H9 (cell line): ENCODE data around the gene KEL. TPM values are rescaled to one million over a fixed set of nuclear protein-coding genes. Genes with fewer than 3 reads are reported as not detected.

ENCODE experiments used
- DNase-seq: peaks from one replicate; pipeline ENCODE4 v3.0.0-alpha.2; 2017
- H2AFZ ChIP-seq: one replicate; pipeline ENCODE4 v1.6.1; 2013; ENCODE audit warnings: mild to moderate bottlenecking, low read length, control low read depth, moderate library complexity
- H2AK5ac ChIP-seq: 2 replicates; pipeline ENCODE4 v1.6.1; 2013; ENCODE audit warnings: low read length, control low read depth, mixed read lengths; ENCODE audit not compliant: insufficient read length
- H2BK120ac ChIP-seq: one replicate; pipeline ENCODE4 v1.6.1; 2013; ENCODE audit warnings: low read depth, mild to moderate bottlenecking, low read length, control low read depth, inconsistent platforms; ENCODE audit not compliant: poor library complexity, severe bottlenecking
- H2BK12ac ChIP-seq: 2 replicates; pipeline ENCODE4 v1.6.1; 2013; ENCODE audit warnings: low read length, control low read depth, mixed read lengths, low read depth; ENCODE audit not compliant: insufficient read length
- H2BK15ac ChIP-seq: 2 replicates; pipeline ENCODE4 v1.6.1; 2013; ENCODE audit warnings: low read depth, low read length, control low read depth
- H2BK20ac ChIP-seq: one replicate; pipeline ENCODE4 v1.6.1; 2013; ENCODE audit warnings: low read depth, mild to moderate bottlenecking, low read length, control low read depth, inconsistent platforms; ENCODE audit not compliant: poor library complexity, severe bottlenecking
- H2BK5ac ChIP-seq: 2 replicates; pipeline ENCODE4 v1.6.1; 2013; ENCODE audit warnings: low read length, control low read depth, mixed read lengths; ENCODE audit not compliant: insufficient read length
- H3K14ac ChIP-seq: 2 replicates; pipeline ENCODE4 v1.6.1; 2013; ENCODE audit warnings: low read length, control low read depth; ENCODE audit not compliant: insufficient read depth
- H3K18ac ChIP-seq: 2 replicates; pipeline ENCODE4 v1.6.1; 2013; ENCODE audit warnings: low read depth, mild to moderate bottlenecking, mixed read lengths, low read length, control low read depth; ENCODE audit not compliant: insufficient read length
- H3K23ac ChIP-seq: 2 replicates; pipeline ENCODE4 v1.6.1; 2013; ENCODE audit warnings: low read length, control low read depth, mixed read lengths, low read depth; ENCODE audit not compliant: insufficient read length
- H3K23me2 ChIP-seq: 2 replicates; pipeline ENCODE4 v1.6.1; 2013; ENCODE audit warnings: low read depth, mild to moderate bottlenecking, mixed read lengths, low read length, control low read depth; ENCODE audit not compliant: insufficient read length, poor library complexity, severe bottlenecking
- H3K27ac ChIP-seq: 2 replicates; pipeline ENCODE4 v1.5.1; 2013; ENCODE audit warnings: low read length, control low read depth, mixed read lengths, low read depth; ENCODE audit not compliant: insufficient read length
- H3K27me3 ChIP-seq: 2 replicates; pipeline ENCODE4 v1.6.1; 2013; ENCODE audit warnings: low read length, control low read depth, inconsistent platforms; ENCODE audit not compliant: insufficient read depth
- H3K4ac ChIP-seq: 2 replicates; pipeline ENCODE4 v1.6.1; 2013; ENCODE audit warnings: low read depth, mild to moderate bottlenecking, control low read depth, inconsistent platforms, low read length, moderate library complexity
- H3K4me1 ChIP-seq: 2 replicates; pipeline ENCODE4 v1.6.1; 2013; ENCODE audit warnings: low read length, control low read depth, inconsistent platforms; ENCODE audit not compliant: insufficient read depth
- H3K4me2 ChIP-seq: 2 replicates; pipeline ENCODE4 v1.6.1; 2013; ENCODE audit warnings: low read length, control low read depth, mixed read lengths; ENCODE audit not compliant: insufficient read length, insufficient read depth
- H3K56ac ChIP-seq: 2 replicates; pipeline ENCODE4 v1.6.1; 2013; ENCODE audit warnings: low read depth, mild to moderate bottlenecking, mixed read lengths, low read length, control low read depth; ENCODE audit not compliant: insufficient read length
- H3K79me1 ChIP-seq: 2 replicates; pipeline ENCODE4 v1.6.1; 2013; ENCODE audit warnings: low read depth, mild to moderate bottlenecking, moderate library complexity, low read length, control low read depth, inconsistent platforms; ENCODE audit not compliant: insufficient read depth, poor library complexity, severe bottlenecking
- H3K79me2 ChIP-seq: 2 replicates; pipeline ENCODE4 v1.6.1; 2013; ENCODE audit warnings: low read length, control low read depth, inconsistent platforms; ENCODE audit not compliant: insufficient read depth
- H3K9ac ChIP-seq: 2 replicates; pipeline ENCODE4 v1.6.1; 2013; ENCODE audit warnings: low read length, control low read depth, mixed read lengths; ENCODE audit not compliant: insufficient read length; ENCODE audit errors: extremely low read depth
- H3K9me3 ChIP-seq: one replicate; pipeline ENCODE4 v1.6.1; 2013; ENCODE audit warnings: low read depth, low read length, inconsistent platforms; ENCODE audit not compliant: control insufficient read depth
- H3T11ph ChIP-seq: one replicate; pipeline ENCODE4 v1.6.1; 2013; ENCODE audit warnings: mild to moderate bottlenecking, low read length, control low read depth, inconsistent platforms
- H4K20me1 ChIP-seq: one replicate; pipeline ENCODE4 v1.6.1; 2013; ENCODE audit not compliant: control insufficient read depth, insufficient read length, insufficient read depth
- H4K5ac ChIP-seq: 2 replicates; pipeline ENCODE4 v1.6.1; 2013; ENCODE audit warnings: low read depth, mild to moderate bottlenecking, mixed read lengths, low read length, control low read depth; ENCODE audit not compliant: insufficient read length
- H4K8ac ChIP-seq: replicated peaks from 2 replicates; pipeline ENCODE4 v1.6.1; 2013; ENCODE audit warnings: low read length, control low read depth, mixed read lengths, low read depth; ENCODE audit not compliant: insufficient read length
- H4K91ac ChIP-seq: 2 replicates; pipeline ENCODE4 v1.6.1; 2013; ENCODE audit warnings: low read depth, mild to moderate bottlenecking, moderate library complexity, mixed read lengths, low read length, control low read depth; ENCODE audit not compliant: insufficient read length
- H3K27ac Mint-ChIP-seq, 3 experiments: 2 replicates in 2 of 3; 3 replicates in 1 of 3; pipeline ENCODE4 v1.8.0; 2020 to 2021; ENCODE audit warnings: mixed read lengths in 3 of 3, mild to moderate bottlenecking in 1 of 3, moderate library complexity in 1 of 3
- H3K27me3 Mint-ChIP-seq: 2 replicates; pipeline ENCODE4 v1.8.0; 2021; ENCODE audit warnings: low read depth, mild to moderate bottlenecking, moderate library complexity, mixed read lengths
- H3K36me3 Mint-ChIP-seq, 3 experiments: 2 replicates in 2 of 3; 3 replicates in 1 of 3; pipeline ENCODE4 v1.8.0; 2020 to 2021; ENCODE audit warnings: low read depth in 3 of 3, mixed read lengths in 3 of 3; ENCODE audit not compliant: insufficient read depth in 1 of 3
- H3K4me1 Mint-ChIP-seq, 2 experiments: 2 replicates each; pipeline ENCODE4 v1.8.0; 2020; ENCODE audit warnings: mixed read lengths in 2 of 2
- H3K4me3 Mint-ChIP-seq, 2 experiments: 2 replicates in 1 of 2; 3 replicates in 1 of 2; pipeline ENCODE4 v1.8.0; 2020 to 2021; ENCODE audit warnings: mild to moderate bottlenecking in 2 of 2, mixed read lengths in 2 of 2, moderate library complexity in 1 of 2
- H3K9me3 Mint-ChIP-seq, 2 experiments: 2 replicates in 1 of 2; 3 replicates in 1 of 2; pipeline ENCODE4 v1.8.0; 2020; ENCODE audit warnings: mild to moderate bottlenecking in 2 of 2, mixed read lengths in 2 of 2, moderate library complexity in 1 of 2
- CTCF ChIP-seq: fragments of 200-600 bp; sonication (generic); conservative IDR thresholded peaks from 3 replicates; pipeline ENCODE4 v1.8.0; 2021; ENCODE audit warnings: antibody characterized with exemption, mild to moderate bottlenecking
- WGBS: extraction: QIAGEN DNeasy Blood & Tissue Kit; methylation state at CpG from one replicate; pipeline ENCODE4 v1.1.7; 2013; ENCODE audit warnings: missing lambda C conversion rate, low lambda C conversion rate, mixed read lengths; ENCODE audit not compliant: insufficient read length; ENCODE audit errors: extremely low coverage; 5-methylcytosine and 5-hydroxymethylcytosine counted together
- total RNA-seq: library from RNA; stranded (reverse); gene quantifications from 2 replicates; pipeline ENCODE4 v1.2.1, GENCODE V29; 2021

KEL gene
- total RNA-seq, 1 experiment from 2014 or later: 1.5 TPM

- no peak overlapping the region for H2BK15ac ChIP-seq
- no peak overlapping the region for H2BK120ac ChIP-seq
- TF ChIP-seq CTCF: no peak
- no peak overlapping the region for H3K56ac ChIP-seq
- H4K5ac ChIP-seq: no peak overlapping the region
- no peaks in the 10 kb centered on the region for H3K23me2 ChIP-seq
- 0 out of 5 replicates have a peak, but pooled peaks cover 0 to 3% of the 10 kb centered on the region in 2 experiments for H3K9me3 Mint-ChIP-seq
- H3K36me3 Mint-ChIP-seq: no peaks in the 10 kb centered on the region
- H3K4ac ChIP-seq: no peak overlapping the region
- H3K4me1 Mint-ChIP-seq: peaks cover 4 to 7% of the 10 kb centered on the region in 2 experiments
- no peak overlapping the region for H2AK5ac ChIP-seq
- no CpG with 5 or more reads among the region's 2 CpGs for WGBS
- H4K8ac ChIP-seq: no peak overlapping the region
- H2BK12ac ChIP-seq: no peak overlapping the region
- no peak overlapping the region for H3K27ac ChIP-seq
- H3K27me3 Mint-ChIP-seq: peaks cover 15% of the 10 kb centered on the region
- H3K14ac ChIP-seq: no peak overlapping the region
- H3K27ac Mint-ChIP-seq: no peak overlapping the region
- H3T11ph ChIP-seq: no peak overlapping the region
- H2AFZ ChIP-seq: no peak overlapping the region
- H3K4me3 Mint-ChIP-seq: no peak overlapping the region
- no peaks in the 10 kb centered on the region for H4K20me1 ChIP-seq
- no peak overlapping the region for H3K4me2 ChIP-seq
- H3K4me1 ChIP-seq: no peaks in the 10 kb centered on the region
- H3K23ac ChIP-seq: no peak overlapping the region
- no peaks in the 10 kb centered on the region for H3K79me1 ChIP-seq
- no peaks in the 10 kb centered on the region for H3K9me3 ChIP-seq
- H4K91ac ChIP-seq: no peak overlapping the region
- no peak overlapping the region for H2BK20ac ChIP-seq
- no peak overlapping the region for H3K18ac ChIP-seq
- no peak for DNase-seq
- H3K9ac ChIP-seq: no peak overlapping the region
- no peaks in the 10 kb centered on the region for H3K27me3 ChIP-seq
- no peaks in the 10 kb centered on the region for H3K79me2 ChIP-seq
- H2BK5ac ChIP-seq: no peak overlapping the region
Observed at GRCh38 chr7:142913566-142913965, 48.6 kb downstream of the KEL start.
